Small intestine (tissue), 7 donors: ENCODE results near the gene BABAM2. TPM values are rescaled to one million over a fixed set of nuclear protein-coding genes. Genes with fewer than 3 reads are reported as not detected.

ENCODE experiments used
- DNase-seq, 2 donors: peaks; one replicate each; pipeline versions ENCODE4 v3.0.0 to v3.0.0-alpha.2; 2013
- FAIRE-seq: peaks from 2 replicates; lab custom pipeline; 2012; peaks lifted over from hg19 to GRCh38; lab: Jason Lieb, UNC
- H3K27ac ChIP-seq, 3 donors: one replicate each; pipeline ENCODE4 v1.5.1; 2013; ENCODE audit warnings: low read length in 2 of 3, mild to moderate bottlenecking in 2 of 3, control low read depth in 1 of 3, inconsistent platforms in 1 of 3, low read depth in 1 of 3, moderate library complexity in 1 of 3
- H3K27me3 ChIP-seq, 3 donors: one replicate each; pipeline ENCODE4 v1.6.1; 2013; ENCODE audit warnings: low read length in 3 of 3, inconsistent platforms in 1 of 3; ENCODE audit not compliant: control insufficient read depth in 3 of 3, insufficient read depth in 3 of 3
- H3K36me3 ChIP-seq, 3 donors: one replicate each; pipeline ENCODE4 v1.6.1; 2013; ENCODE audit warnings: low read length in 3 of 3, inconsistent platforms in 1 of 3, low read depth in 1 of 3, mild to moderate bottlenecking in 1 of 3, moderate library complexity in 1 of 3; ENCODE audit not compliant: control insufficient read depth in 3 of 3, insufficient read depth in 2 of 3
- H3K4me1 ChIP-seq, 3 donors: one replicate each; pipeline ENCODE4 v1.6.1; 2013; ENCODE audit warnings: low read length in 2 of 3, inconsistent platforms in 1 of 3, low read depth in 1 of 3, mild to moderate bottlenecking in 1 of 3, moderate library complexity in 1 of 3; ENCODE audit not compliant: control insufficient read depth in 3 of 3, insufficient read depth in 2 of 3
- H3K4me3 ChIP-seq, 3 donors: one replicate each; pipeline ENCODE4 v1.5.1; 2013; ENCODE audit warnings: low read length in 3 of 3, control low read depth in 1 of 3, inconsistent platforms in 1 of 3, low read depth in 1 of 3, mild to moderate bottlenecking in 1 of 3, moderate library complexity in 1 of 3
- H3K9me3 ChIP-seq, 2 donors: one replicate each; pipeline ENCODE4 v1.6.1; 2013; ENCODE audit warnings: low read depth in 1 of 2, low read length in 1 of 2; ENCODE audit not compliant: control insufficient read depth in 2 of 2, insufficient read depth in 1 of 2
- WGBS, 3 donors: extraction: QIAGEN DNeasy Blood & Tissue Kit; methylation state at CpG; one replicate each; pipeline ENCODE4 v1.1.7; 2013; 5-methylcytosine and 5-hydroxymethylcytosine counted together
- polyA plus RNA-seq, 4 donors: library from polyadenylated mRNA; stranded (reverse) in 3 of 4; unstranded in 1 of 4; fragments of 200-250 nt in 3 of 4; fragments of 120-200 nt in 1 of 4; gene quantifications; one replicate each; pipeline versions ENCODE4 v1.2.1 to v1.2.3, GENCODE V29; 2013
- donor health status: healthy with polysubstance abuse.
- donor health status: control.
- donor health status: control.
- donor health status: Bipolar disorder and iron deficiency.
- donor health status: healthy.

The BABAM2 gene
- polyA plus RNA-seq, 4 donors: 19.5 to 38.6 (median 21.5) TPM

DNA sequence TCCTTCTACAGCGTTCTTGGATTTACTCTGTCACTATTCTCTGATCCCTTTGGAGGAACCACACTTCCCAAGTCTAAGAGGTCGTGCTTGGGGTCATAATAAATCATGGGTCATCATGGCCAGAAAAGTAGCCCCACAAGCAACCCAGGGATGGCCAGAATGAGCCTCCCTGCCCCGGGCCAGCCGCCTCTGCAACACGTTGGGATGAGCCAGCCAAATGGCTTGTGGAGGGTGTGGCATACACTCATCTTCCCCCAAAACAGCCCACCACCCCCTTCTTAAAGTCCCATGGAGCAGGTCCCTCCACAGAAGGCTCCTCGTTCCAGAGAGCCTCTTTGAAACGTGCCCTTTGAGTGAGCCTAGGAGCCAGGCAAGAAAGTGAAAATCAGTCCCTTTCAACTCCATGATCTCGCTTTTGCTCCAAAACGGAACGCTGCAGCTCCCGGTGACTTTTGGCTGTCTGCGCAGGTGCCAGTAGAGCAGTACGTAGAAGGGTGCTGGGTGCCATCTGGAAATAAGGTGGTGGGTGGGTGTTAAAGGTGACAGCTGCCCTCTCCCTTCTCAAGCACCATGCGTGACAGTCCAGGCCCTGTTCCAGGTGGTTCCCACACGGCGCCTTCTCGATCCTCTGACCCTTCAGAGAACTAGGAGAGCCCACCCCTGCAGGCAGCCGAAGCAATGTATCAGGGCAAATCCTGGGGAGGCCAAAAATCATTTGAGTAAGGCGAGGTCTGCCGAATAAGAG lies 453.6 kb downstream of the BABAM2 start:
- Histone ChIP-seq H3K27ac (no peak overlapping the region), H3K36me3 (peaks cover 0 to 11% (median 0%) of the 10 kb centered on the region in 3 donors), H3K27me3 (no peaks in the 10 kb centered on the region), H3K9me3 (no peaks in the 10 kb centered on the region), H3K4me3 (no peak overlapping the region), H3K4me1 (peaks cover 0 to 12% (median 0%) of the 10 kb centered on the region in 3 donors)
- DNase-seq (no peak), FAIRE-seq (no peak)
- 89 to 93% (median 91%) methylated on average over 20 of the region's 20 CpGs for WGBS, 3 donors

DNA sequence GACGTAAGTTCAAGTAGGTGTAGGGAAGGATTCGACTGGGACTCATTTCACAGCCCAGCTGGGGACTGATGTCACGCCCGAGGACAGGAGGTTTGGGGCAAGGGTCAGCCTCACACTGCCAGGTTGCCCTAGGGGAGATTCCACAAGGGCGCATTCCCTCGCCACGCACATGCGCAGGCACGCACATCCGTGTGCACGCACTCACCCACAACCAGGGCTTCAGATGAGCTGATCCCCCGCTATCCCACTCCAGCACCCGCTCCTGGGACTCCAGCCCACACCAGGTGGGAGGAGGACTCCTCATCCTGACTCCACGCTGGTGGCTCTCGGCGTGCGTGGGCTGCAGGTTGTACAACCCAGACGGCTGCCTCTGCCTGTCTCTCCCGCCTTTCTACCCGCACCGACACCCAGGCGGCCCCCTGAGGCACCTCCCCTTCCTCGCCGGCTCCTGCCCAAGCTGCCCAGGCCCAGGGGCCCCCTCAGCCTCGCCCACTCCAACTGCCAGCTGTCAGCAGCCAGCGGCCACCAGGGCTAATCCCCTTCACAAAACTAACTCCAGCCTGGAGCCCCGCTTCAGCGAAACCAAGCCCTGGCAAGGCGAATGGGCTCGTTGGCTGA lies 454.3 kb downstream of the BABAM2 start:
- H3K27ac ChIP-seq: no peak overlapping the region
- DNase-seq (no peak), FAIRE-seq (no peak)
- no peak overlapping the region for H3K4me3 ChIP-seq
- 84 to 91% (median 85%) methylated on average over 30 of the region's 30 CpGs for WGBS, 3 donors
- H3K9me3 ChIP-seq: no peaks in the 10 kb centered on the region
- H3K27me3 ChIP-seq: no peaks in the 10 kb centered on the region
- H3K4me1 ChIP-seq: peaks cover 0 to 10% (median 0%) of the 10 kb centered on the region in 3 donors
- H3K36me3 ChIP-seq: peaks cover 0 to 5% (median 0%) of the 10 kb centered on the region in 3 donors

DNA sequence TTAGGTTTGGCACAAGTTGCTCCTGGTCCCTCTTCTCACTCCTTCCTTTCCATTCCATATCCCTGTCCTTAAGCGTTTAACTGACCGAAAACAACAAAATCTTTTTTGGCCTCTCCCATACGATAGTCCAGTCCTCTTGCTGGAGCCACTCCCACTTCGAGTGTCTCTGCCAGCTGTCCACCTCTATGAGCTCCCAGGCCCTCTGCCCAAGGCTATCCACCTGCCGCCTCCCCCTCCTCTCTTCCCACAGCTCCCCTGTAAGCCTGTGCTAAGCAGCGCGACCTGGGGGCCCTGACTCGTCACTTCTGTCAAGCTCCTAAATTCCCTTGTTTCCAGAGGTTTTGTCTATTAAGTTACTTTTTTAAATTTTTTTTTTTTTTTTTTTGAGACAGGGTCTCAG lies 455.1 kb downstream of the BABAM2 start:
- FAIRE-seq (no peak), DNase-seq (no peak)
- Histone ChIP-seq H3K4me1 (peaks cover 0 to 10% (median 0%) of the 10 kb centered on the region in 3 donors), H3K4me3 (no peak overlapping the region), H3K27me3 (no peaks in the 10 kb centered on the region), H3K9me3 (no peaks in the 10 kb centered on the region), H3K27ac (no peak overlapping the region), H3K36me3 (peaks cover 0 to 2% (median 0%) of the 10 kb centered on the region in 3 donors)
- 82 to 87% (median 82%) methylated on average over 8 of the region's 8 CpGs for WGBS, 3 donors

DNA sequence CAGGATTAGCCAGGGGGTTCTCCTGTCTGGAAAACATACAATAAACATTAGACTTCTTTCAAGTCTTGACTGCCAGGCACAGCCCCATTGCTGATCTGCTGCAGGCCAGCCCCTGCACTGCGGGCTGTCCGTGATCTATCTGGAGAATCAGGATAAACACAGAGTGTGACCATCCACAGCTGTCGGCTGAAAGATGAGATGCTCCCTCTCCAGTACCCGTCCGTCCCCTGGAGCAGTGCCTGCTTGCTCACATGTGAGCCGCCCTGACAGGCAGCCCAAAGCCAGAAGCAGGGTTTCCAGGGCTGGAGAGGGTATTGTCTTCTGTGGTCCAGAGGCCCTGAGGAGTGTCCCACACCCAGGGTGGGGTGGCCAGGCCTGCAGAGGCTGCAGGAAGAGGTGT lies 456.1 kb downstream of the BABAM2 start:
- no peak for DNase-seq
- Histone ChIP-seq H3K4me3 (no peak overlapping the region), H3K27me3 (no peaks in the 10 kb centered on the region), H3K36me3 (no peaks in the 10 kb centered on the region), H3K4me1 (peaks cover 0 to 10% (median 0%) of the 10 kb centered on the region in 3 donors), H3K9me3 (no peaks in the 10 kb centered on the region), H3K27ac (no peak overlapping the region)
- FAIRE-seq: no peak
- 73 to 96% (median 93%) methylated on average over 6 of the region's 6 CpGs for WGBS, 3 donors

DNA sequence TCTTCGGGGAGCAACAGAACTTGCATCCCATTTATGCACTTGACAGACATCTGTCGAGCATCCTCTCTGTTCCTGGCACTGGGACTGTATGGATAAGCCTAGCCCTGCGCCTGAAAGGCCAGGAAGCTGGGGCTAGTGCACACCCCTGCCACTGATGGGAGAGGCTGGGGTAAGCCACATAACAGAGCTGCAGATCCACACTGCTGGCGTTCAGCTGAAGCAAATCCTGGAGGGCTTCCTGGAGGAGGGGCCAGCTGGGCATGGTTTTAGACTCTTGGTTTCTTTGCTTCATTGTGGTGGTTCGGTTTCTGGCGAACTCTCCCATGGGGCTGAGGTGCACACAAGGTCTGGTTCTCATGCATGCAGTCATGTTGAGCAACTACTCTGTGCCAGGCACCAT lies 456.7 kb downstream of the BABAM2 start:
- WGBS, 3 donors: 90 to 97% (median 95%) methylated on average over 6 of the region's 6 CpGs
- no peak overlapping the region for H3K4me3 ChIP-seq
- no peaks in the 10 kb centered on the region for H3K9me3 ChIP-seq
- no peaks in the 10 kb centered on the region for H3K27me3 ChIP-seq
- H3K36me3 ChIP-seq: no peaks in the 10 kb centered on the region
- H3K27ac ChIP-seq: no peak overlapping the region
- H3K4me1 ChIP-seq: peaks cover 0 to 10% (median 0%) of the 10 kb centered on the region in 3 donors
- no peak for FAIRE-seq
- no peak for DNase-seq

DNA sequence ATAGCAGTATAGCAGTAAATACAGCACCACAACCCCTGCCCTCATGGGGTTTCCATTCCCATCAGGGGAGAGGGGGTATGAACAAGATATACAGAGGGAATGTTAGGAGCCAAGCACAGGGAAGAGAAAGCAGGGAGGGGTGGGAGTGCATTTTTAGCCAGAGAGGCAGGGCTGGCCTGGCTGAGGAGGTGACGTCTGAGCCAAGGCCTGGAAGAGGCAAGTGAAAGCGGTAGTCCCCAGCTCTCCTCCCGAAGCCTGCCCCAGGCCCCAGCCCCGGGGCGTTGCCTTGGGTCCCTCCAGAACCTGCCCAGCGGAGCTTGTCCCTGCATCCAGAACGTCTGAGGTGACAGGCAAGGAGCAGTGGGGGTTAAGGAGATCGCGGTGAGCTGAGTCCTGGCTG lies 457.1 kb downstream of the BABAM2 start:
- H3K27ac ChIP-seq: no peak overlapping the region
- FAIRE-seq (no peak), DNase-seq (no peak)
- H3K4me3 ChIP-seq: no peak overlapping the region
- H3K4me1 ChIP-seq: peaks cover 0 to 10% (median 0%) of the 10 kb centered on the region in 3 donors
- H3K36me3 ChIP-seq: no peaks in the 10 kb centered on the region
- H3K27me3 ChIP-seq: no peaks in the 10 kb centered on the region
- H3K9me3 ChIP-seq: no peaks in the 10 kb centered on the region
- WGBS, 3 donors: 74 to 85% (median 85%) methylated on average over 9 of the region's 9 CpGs

DNA sequence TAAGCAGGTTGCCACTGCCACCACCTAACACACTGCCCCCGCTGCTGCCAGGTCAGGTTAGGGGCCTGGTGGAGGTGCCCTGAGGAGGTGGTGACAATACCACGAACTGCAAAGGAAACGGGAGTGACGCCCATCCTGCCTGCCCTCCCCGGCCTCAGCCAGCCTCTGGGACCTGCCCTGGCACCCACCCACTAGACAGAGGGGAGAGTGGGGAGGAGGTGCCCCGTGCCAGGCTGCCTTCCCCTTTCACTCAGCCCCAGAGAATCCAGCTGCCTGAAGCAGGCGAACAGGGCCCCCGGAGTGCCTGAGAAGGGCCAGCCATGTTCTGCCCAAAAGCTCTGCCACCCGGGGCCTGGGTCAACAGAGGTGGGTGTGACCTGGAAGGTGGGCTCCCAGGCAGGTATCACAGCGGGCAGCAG lies 457.6 kb downstream of the BABAM2 start:
- H3K27me3 ChIP-seq: no peaks in the 10 kb centered on the region
- no peak for FAIRE-seq
- H3K9me3 ChIP-seq: no peaks in the 10 kb centered on the region
- H3K4me1 ChIP-seq: peaks cover 0 to 10% (median 0%) of the 10 kb centered on the region in 3 donors
- no peak overlapping the region for H3K4me3 ChIP-seq
- WGBS, 3 donors: 63 to 74% (median 64%) methylated on average over 10 of the region's 10 CpGs
- H3K36me3 ChIP-seq: no peaks in the 10 kb centered on the region
- no peak for DNase-seq
- no peak overlapping the region for H3K27ac ChIP-seq

DNA sequence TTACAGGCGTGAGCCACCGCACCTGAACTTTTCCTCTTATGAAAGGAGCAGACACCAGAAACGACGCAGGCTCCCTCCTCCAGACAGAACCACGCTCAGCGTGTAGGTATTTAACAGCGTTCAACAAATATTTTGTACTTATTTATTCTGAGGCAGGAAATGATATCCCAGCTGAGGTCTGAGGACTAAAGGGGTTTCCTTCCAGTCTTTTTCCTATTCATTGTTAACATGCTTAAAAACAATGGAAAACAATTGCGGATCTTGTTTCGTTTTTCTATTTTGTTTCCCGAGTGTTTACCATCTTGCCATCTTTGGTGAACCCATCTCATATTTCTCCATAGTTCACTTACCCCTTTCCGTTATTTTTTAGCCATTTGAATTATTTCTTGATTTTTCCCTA lies 458.4 kb downstream of the BABAM2 start:
- DNase-seq (no peak), FAIRE-seq (no peak)
- Histone ChIP-seq H3K9me3 (no peaks in the 10 kb centered on the region), H3K4me1 (peaks cover 0 to 8% (median 0%) of the 10 kb centered on the region in 3 donors), H3K4me3 (no peak overlapping the region), H3K27ac (no peak overlapping the region), H3K27me3 (no peaks in the 10 kb centered on the region), H3K36me3 (no peaks in the 10 kb centered on the region)
- 92 to 98% (median 93%) methylated on average over 11 of the region's 11 CpGs for WGBS, 3 donors
